Measurements from ENCODE around the gene ATP6V0B.

ATP6V0B gene

GRCh38 chr1:43986712-43987111 lies 12.0 kb downstream of the ATP6V0B start:
- no peak overlapping the region for H3K4me3 ChIP-seq (ENCODE audit: low read length)
- TF ChIP-seq CTCF (conservative IDR thresholded peaks at IDR 0.05; ENCODE audit: low read depth, low read length): no peak

GRCh38 chr1:43987159-43987902 lies 12.6 kb downstream of the ATP6V0B start:
- DNase-seq (ENCODE audit: low read depth): no peak
- no peak overlapping the region for H3K4me3 ChIP-seq (ENCODE audit: low read length)

More at GRCh38 chr1:43986712-43987111, 12.0 kb downstream of the ATP6V0B start:
- DNase-seq (ENCODE audit: low read depth): no peak

DNA sequence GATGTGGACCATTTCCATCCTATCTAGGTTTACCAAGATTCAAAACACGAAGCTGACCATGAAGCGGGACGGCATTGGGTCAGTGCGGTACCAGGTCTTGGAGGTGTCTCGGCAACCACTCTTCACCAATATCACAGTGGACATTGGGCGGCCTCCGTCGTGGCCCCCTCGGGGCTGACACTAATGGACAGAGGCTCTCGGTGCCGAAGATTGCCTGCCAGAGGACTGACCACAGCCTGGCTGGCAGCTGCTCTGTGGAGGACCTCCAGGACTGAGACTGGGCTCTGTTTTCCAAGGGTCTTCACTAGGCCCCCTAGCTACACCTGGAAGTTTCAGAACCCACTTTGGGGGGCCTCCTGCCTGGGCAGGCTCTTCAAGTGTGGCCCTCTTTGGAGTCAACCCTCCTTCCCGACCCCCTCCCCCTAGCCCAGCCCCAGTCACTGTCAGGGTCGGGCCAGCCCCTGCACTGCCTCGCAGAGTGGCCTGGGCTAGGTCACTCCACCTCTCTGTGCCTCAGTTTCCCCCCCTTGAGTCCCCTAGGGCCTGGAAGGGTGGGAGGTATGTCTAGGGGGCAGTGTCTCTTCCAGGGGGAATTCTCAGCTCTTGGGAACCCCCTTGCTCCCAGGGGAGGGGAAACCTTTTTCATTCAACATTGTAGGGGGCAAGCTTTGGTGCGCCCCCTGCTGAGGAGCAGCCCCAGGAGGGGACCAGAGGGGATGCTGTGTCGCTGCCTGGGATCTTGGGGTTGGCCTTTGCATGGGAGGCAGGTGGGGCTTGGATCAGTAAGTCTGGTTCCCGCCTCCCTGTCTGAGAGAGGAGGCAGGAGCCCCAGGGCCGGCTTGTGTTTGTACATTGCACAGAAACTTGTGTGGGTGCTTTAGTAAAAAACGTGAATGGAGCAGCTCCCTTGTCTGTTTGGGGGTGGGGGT lies 15.8 kb downstream of the ATP6V0B start:
- TF ChIP-seq CTCF (conservative IDR thresholded peaks at IDR 0.05; ENCODE audit: low read depth, low read length): no peak
- DNase-seq (ENCODE audit: low read depth): no peak
- H3K4me3 ChIP-seq (ENCODE audit: low read length): peak overlapping the region; percentile 70

More at GRCh38 chr1:43987159-43987902, 12.6 kb downstream of the ATP6V0B start:
- no peak for TF ChIP-seq CTCF (conservative IDR thresholded peaks at IDR 0.05; ENCODE audit: low read depth, low read length)

DNA sequence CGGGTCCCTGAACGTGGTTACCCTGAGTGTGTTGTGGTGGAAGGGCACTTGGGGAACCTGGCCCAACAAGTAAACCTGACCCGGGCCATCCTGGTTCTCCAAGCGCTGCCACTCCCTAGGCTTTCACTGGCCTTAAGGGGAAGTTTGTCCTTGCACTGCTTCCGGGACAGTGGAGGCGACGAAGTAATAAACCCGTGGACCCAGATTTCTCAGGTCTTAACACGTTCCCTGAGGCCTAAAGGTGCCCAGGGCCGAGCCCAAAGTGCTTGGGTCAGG lies 16.4 kb downstream of the ATP6V0B start:
- no peak for DNase-seq (ENCODE audit: low read depth)
- H3K4me3 ChIP-seq (ENCODE audit: low read length): peak overlapping the region; percentile 70
- TF ChIP-seq CTCF (conservative IDR thresholded peaks at IDR 0.05; ENCODE audit: low read depth, low read length): no peak

GRCh38 chr1:43991476-43992231 lies 16.9 kb downstream of the ATP6V0B start, which contains the start of gene CCDC24:
CCDC24 (plus strand) TSS chr1:43991599; CDS start chr1:43991879, 280 bp downstream.
- no peak for TF ChIP-seq CTCF (conservative IDR thresholded peaks at IDR 0.05; ENCODE audit: low read depth, low read length)
- no peak for DNase-seq (ENCODE audit: low read depth)
- H3K4me3 ChIP-seq (ENCODE audit: low read length): peak within 1 kb of the TSS; percentile 70

GRCh38 chr1:43992232-43992995 lies 17.7 kb downstream of the ATP6V0B start:
- no peak for TF ChIP-seq CTCF (conservative IDR thresholded peaks at IDR 0.05; ENCODE audit: low read depth, low read length)
- no peak for DNase-seq (ENCODE audit: low read depth)
- peak overlapping the region; percentile 70 for H3K4me3 ChIP-seq (ENCODE audit: low read length)
